GM12875 (cell line): ENCODE results near the gene LPAR1.

ENCODE experiments used
- H3K4me3 ChIP-seq: one replicate; pipeline ENCODE4 v1.5.1; 2011; ENCODE audit warnings: low read depth, low read length, control low read depth
- TF ChIP-seq, protein P1 (sequence below): IDR thresholded peaks from 2 replicates; pipeline ENCODE4 v1.5.1; 2011; ENCODE audit warnings: low read depth, mild to moderate bottlenecking, control low read depth, inconsistent platforms, low read length, moderate library complexity, borderline replicate concordance; ENCODE audit not compliant: insufficient read depth

The LPAR1 gene

DNA sequence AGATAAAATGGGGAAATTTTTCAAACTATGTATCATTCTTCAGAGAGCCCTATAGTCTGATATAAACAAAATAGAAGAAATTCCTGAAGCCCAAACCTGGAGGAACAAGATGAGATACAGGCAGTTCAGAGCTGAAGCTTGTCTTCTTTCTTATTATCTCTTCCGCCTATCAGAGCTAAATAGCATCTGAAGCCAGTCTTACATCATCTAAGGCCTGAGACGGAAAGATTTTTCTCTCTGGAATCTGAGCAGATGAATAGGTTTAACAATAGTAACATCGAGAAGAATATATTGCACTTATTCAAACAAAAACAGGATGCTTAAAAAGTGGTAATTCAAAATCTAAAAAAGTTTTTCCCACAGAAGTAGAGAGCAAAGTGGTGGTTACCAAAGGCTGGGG lies 59.8 kb downstream of the LPAR1 start:
- H3K4me3 ChIP-seq, result no peak overlapping the region
- TF ChIP-seq, protein P1, sequence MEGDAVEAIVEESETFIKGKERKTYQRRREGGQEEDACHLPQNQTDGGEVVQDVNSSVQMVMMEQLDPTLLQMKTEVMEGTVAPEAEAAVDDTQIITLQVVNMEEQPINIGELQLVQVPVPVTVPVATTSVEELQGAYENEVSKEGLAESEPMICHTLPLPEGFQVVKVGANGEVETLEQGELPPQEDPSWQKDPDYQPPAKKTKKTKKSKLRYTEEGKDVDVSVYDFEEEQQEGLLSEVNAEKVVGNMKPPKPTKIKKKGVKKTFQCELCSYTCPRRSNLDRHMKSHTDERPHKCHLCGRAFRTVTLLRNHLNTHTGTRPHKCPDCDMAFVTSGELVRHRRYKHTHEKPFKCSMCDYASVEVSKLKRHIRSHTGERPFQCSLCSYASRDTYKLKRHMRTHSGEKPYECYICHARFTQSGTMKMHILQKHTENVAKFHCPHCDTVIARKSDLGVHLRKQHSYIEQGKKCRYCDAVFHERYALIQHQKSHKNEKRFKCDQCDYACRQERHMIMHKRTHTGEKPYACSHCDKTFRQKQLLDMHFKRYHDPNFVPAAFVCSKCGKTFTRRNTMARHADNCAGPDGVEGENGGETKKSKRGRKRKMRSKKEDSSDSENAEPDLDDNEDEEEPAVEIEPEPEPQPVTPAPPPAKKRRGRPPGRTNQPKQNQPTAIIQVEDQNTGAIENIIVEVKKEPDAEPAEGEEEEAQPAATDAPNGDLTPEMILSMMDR, result no peak

DNA sequence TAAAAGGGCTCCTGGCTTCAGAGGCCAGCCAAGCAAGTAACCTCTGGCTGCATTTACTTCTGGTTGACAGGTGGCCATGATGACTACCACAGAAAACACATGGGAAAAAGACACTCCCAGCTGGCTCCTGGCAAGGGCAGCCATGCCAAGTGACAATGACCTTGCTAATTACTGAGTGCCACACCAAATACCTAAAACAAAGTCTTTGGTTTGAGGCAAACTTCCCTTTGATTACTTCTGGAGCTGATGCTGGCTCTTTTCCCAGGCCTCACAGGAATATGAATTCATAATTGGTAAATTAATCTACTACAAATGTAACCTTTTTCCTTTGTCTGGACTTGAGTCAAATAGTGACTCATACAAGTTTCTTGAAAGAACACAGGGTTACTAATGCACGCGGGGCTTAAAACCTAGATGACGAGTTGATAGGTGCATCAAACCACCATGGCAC lies 61.0 kb downstream of the LPAR1 start:
- no peak overlapping the region for H3K4me3 ChIP-seq
- TF ChIP-seq, protein P1, result no peak

DNA sequence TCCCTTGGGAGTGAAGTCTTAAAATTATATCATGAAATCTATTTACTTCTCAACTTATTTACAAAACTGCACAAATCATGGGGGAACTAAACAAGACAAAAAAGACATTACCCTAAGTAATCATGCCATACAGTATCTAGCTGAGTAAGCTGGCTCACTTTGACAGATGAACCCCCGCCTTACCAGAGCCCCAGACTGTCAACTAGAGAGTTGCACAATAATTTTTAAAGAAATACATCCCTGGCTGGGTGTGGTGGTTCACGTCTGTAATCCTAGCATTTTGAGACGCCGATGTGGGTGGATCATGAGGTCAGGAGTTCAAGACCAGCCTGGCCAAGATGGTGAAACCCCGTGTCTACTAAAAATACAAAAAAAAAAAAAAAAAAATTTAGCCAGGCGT lies 62.3 kb downstream of the LPAR1 start:
- TF ChIP-seq, protein P1, result no peak
- H3K4me3 ChIP-seq, result no peak overlapping the region

DNA sequence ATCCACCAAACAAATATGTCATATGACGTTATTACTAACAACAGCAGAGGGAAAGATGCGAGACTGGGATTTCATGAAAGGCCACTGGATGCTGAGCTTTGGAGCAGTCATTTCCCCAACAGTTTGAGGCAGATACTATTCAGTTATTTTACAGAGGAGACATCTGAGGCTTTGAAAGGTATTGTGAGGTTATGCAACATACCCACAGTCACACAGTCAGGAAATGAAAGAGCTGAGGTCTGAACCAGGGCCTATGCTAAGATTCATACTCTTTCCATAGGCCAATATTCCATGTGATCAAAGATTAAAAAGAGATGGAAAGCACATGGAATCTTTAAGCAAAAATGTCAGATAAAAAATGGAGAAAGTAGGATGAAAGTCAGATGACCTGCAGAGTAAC lies 63.0 kb downstream of the LPAR1 start:
- TF ChIP-seq, protein P1, result no peak
- no peak overlapping the region for H3K4me3 ChIP-seq

DNA sequence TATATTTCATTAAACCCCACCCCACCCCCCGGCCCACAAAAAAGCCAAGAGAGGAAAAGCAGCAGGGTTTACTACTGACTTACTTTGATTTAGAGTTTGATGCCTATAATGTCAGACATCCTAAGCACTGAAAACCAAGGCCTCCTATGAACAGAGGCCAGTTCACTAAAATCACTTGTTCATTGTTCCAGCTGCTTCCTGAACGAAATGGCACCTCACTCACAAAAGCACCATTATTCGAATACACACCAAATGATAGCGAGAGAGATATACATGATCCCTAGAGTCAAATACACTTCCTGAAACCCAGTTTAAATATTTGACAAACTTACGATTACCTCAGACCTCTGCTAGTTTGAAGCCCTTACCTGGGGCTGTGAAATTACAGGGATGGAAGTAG lies 66.6 kb downstream of the LPAR1 start:
- no peak overlapping the region for H3K4me3 ChIP-seq
- TF ChIP-seq, protein P1, result no peak

DNA sequence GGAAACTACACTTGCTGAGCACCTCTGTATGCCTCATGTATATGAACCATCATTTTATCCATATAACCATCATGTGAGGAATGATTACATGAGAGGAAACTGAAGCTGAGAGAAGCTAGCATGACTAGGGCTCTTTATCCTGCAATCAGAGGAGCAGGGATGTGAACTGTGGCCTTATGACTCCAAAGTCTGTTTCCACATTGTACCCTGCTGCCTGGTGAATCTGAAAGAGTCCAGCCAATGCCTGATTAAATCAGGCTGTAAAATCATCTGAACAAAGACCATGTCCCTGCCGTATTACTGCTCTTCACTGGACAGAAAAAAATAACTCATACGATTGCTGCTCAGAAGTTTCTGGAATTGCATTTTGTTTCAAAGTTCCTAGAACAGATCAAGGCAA lies 67.0 kb downstream of the LPAR1 start:
- TF ChIP-seq, protein P1, result no peak
- H3K4me3 ChIP-seq, result no peak overlapping the region

DNA sequence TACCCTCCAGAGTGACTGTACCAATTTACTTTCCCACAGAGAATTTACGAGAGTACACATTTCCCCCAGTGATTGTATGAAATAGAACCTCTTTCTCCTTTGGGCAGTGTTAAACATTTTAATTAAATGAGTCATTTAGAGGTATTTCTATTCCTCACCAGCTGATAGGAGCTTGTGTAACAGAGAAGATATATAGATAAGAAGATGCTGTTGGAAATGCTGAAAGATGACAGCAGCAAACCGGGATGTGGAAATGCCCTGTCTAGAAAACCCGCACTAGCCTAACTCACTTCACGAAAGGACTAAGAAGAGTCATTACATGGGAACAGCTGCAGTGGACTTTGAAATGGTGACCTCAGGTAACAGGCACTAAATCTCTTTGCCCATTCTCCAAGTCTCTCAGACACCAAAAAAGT lies 68.3 kb downstream of the LPAR1 start:
- no peak overlapping the region for H3K4me3 ChIP-seq
- TF ChIP-seq, protein P1, result no peak
